DMS53 treated with DMSO at 0.1 percent for 48 hours (cell line): ENCODE data around the gene C10orf67.
"Not testable (repeated sequence)": the region's sequence is repeated elsewhere in the genome, so short reads cannot be mapped to it uniquely, and the experiment has no call there.

ENCODE experiments used
- DNase-seq: peaks from one replicate; lab custom pipeline; 2025; ENCODE audit not compliant: unreplicated experiment; lab: John Stamatoyannopoulos, UW

C10orf67 gene

GRCh38 chr10:23344241-23344841 lies at the start of gene C10orf67:
C10orf67 (minus strand) TSS chr10:23344797; CDS start chr10:23344774, 23 bp downstream.
- peak; percentile 33 for DNase-seq

GRCh38 chr10:23391821-23392220 lies 47.2 kb upstream of the C10orf67 start:
- no peak for DNase-seq

- no peak for DNase-seq
These were observed 46.2 kb upstream of the C10orf67 start for GRCh38 chr10:23390809-23391208.

- DNase-seq, result not testable (repeated sequence)
These were observed 45.8 kb upstream of the C10orf67 start for GRCh38 chr10:23390408-23390807.

GRCh38 chr10:23387516-23387915 lies 42.9 kb upstream of the C10orf67 start:
- not testable (repeated sequence) for DNase-seq

- no peak for DNase-seq
These were observed 41.5 kb upstream of the C10orf67 start for GRCh38 chr10:23386052-23386451.

- DNase-seq, result no peak
These were observed 39.8 kb upstream of the C10orf67 start for GRCh38 chr10:23384364-23384763.

- no peak for DNase-seq
These were observed 39.0 kb upstream of the C10orf67 start for GRCh38 chr10:23383637-23384036.

GRCh38 chr10:23381298-23382040 lies 36.9 kb upstream of the C10orf67 start:
- DNase-seq, result no peak

- DNase-seq, result no peak
These were observed 35.1 kb upstream of the C10orf67 start for GRCh38 chr10:23379686-23380085.

- no peak for DNase-seq
These were observed 31.6 kb upstream of the C10orf67 start for GRCh38 chr10:23376229-23376655.

GRCh38 chr10:23375366-23375765 lies 30.8 kb upstream of the C10orf67 start:
- DNase-seq, result no peak

GRCh38 chr10:23373156-23373555 lies 28.6 kb upstream of the C10orf67 start:
- DNase-seq, result no peak

- no peak for DNase-seq
These were observed 26.5 kb upstream of the C10orf67 start for GRCh38 chr10:23371073-23371472.

- no peak for DNase-seq
These were observed 25.5 kb upstream of the C10orf67 start for GRCh38 chr10:23370106-23370505.

GRCh38 chr10:23368816-23369640 lies 24.4 kb upstream of the C10orf67 start:
- DNase-seq, result no peak

GRCh38 chr10:23367896-23368595 lies 23.4 kb upstream of the C10orf67 start:
- no peak for DNase-seq

- not testable (repeated sequence) for DNase-seq
These were observed 20.9 kb upstream of the C10orf67 start for GRCh38 chr10:23365417-23366030.

GRCh38 chr10:23364378-23364777 lies 19.8 kb upstream of the C10orf67 start:
- peak; percentile 42 for DNase-seq

GRCh38 chr10:23363793-23364135 lies 19.2 kb upstream of the C10orf67 start:
- DNase-seq, result no peak
